ENCODE results near the gene ZDHHC17. TPM values are rescaled to one million over a fixed set of nuclear protein-coding genes. Genes with fewer than 3 reads are reported as not detected.

The ZDHHC17 gene
- total RNA-seq, 1 donor from 2014 or later: 39.6 TPM

- H3K27me3 Mint-ChIP-seq (ENCODE audit: low read depth): no peaks in the 10 kb centered on the region
- peaks cover 14% of the 10 kb centered on the region for H3K9me3 Mint-ChIP-seq (ENCODE audit: low read depth)
- H3K36me3 Mint-ChIP-seq (ENCODE audit: low read depth): peaks cover 2% of the 10 kb centered on the region
- no peak for TF ChIP-seq CTCF (IDR thresholded peaks at IDR 0.05)
- H3K4me3 Mint-ChIP-seq (ENCODE audit: unreplicated experiment): no peak overlapping the region
- peaks cover 3% of the 10 kb centered on the region for H3K4me1 Mint-ChIP-seq (ENCODE audit: low read depth)
- H3K27ac Mint-ChIP-seq (ENCODE audit: unreplicated experiment): no peak overlapping the region
- no peak for DNase-seq (ENCODE audit: low spot score)
Observed at GRCh38 chr12:76896274-76896673, 132.4 kb downstream of the ZDHHC17 start.

GRCh38 chr12:76898442-76898841 is 134.5 kb downstream of the ZDHHC17 start:
- H3K27me3 Mint-ChIP-seq (ENCODE audit: low read depth): no peaks in the 10 kb centered on the region
- no peak for DNase-seq (ENCODE audit: low spot score)

GRCh38 chr12:76899522-76899921 is 135.6 kb downstream of the ZDHHC17 start:
- H3K27ac Mint-ChIP-seq (ENCODE audit: unreplicated experiment): no peak overlapping the region
- peaks cover 7% of the 10 kb centered on the region for H3K4me1 Mint-ChIP-seq (ENCODE audit: low read depth)
- no peak overlapping the region for H3K4me3 Mint-ChIP-seq (ENCODE audit: unreplicated experiment)

More at GRCh38 chr12:76898442-76898841, 134.5 kb downstream of the ZDHHC17 start:
- Mint-ChIP-seq H3K4me3 (ENCODE audit: unreplicated experiment) (no peak overlapping the region), H3K4me1 (ENCODE audit: low read depth) (peaks cover 7% of the 10 kb centered on the region), H3K36me3 (ENCODE audit: low read depth) (no peaks in the 10 kb centered on the region), H3K27ac (ENCODE audit: unreplicated experiment) (no peak overlapping the region), H3K9me3 (ENCODE audit: low read depth) (peaks cover 14% of the 10 kb centered on the region)
- no peak for TF ChIP-seq CTCF (IDR thresholded peaks at IDR 0.05)

GRCh38 chr12:76901628-76902380 is 137.9 kb downstream of the ZDHHC17 start:
- TF ChIP-seq CTCF (IDR thresholded peaks at IDR 0.05): no peak
- H3K27me3 Mint-ChIP-seq (ENCODE audit: low read depth): no peaks in the 10 kb centered on the region
- peaks cover 7% of the 10 kb centered on the region for H3K4me1 Mint-ChIP-seq (ENCODE audit: low read depth)
- H3K27ac Mint-ChIP-seq (ENCODE audit: unreplicated experiment): no peak overlapping the region
- H3K36me3 Mint-ChIP-seq (ENCODE audit: low read depth): no peaks in the 10 kb centered on the region
- H3K4me3 Mint-ChIP-seq (ENCODE audit: unreplicated experiment): no peak overlapping the region
- no peaks in the 10 kb centered on the region for H3K9me3 Mint-ChIP-seq (ENCODE audit: low read depth)
- DNase-seq (ENCODE audit: low spot score): no peak

More at GRCh38 chr12:76899522-76899921, 135.6 kb downstream of the ZDHHC17 start:
- peaks cover 6% of the 10 kb centered on the region for H3K9me3 Mint-ChIP-seq (ENCODE audit: low read depth)
- no peaks in the 10 kb centered on the region for H3K27me3 Mint-ChIP-seq (ENCODE audit: low read depth)
- no peaks in the 10 kb centered on the region for H3K36me3 Mint-ChIP-seq (ENCODE audit: low read depth)
- no peak for TF ChIP-seq CTCF (IDR thresholded peaks at IDR 0.05)
- no peak for DNase-seq (ENCODE audit: low spot score)

Other genes with a start within 250 kb of the ZDHHC17 start
- 94.2 to 105 TPM (median 95.3 TPM) in 3 replicates for gene OSBPL8, start 204.3 kb upstream of the ZDHHC17 start, total RNA-seq
- gene CSRP2, start 114.9 kb downstream of the ZDHHC17 start, total RNA-seq: 204 to 240 TPM (median 215 TPM) in 3 replicates

All from chondrocyte (in vitro differentiated cells).